Measurements from ENCODE around the gene IGSF21. TPM values are rescaled to one million over a fixed set of nuclear protein-coding genes. Genes with fewer than 3 reads are reported as not detected.

Gene IGSF21
- total RNA-seq, 1 experiment from 2014 or later, result 30.5 TPM

GRCh38 chr1:18398791-18399530 lies 291.4 kb downstream of the IGSF21 start:
- ATAC-seq, result peak; percentile 77
- DNase-seq (ENCODE audit: low spot score), result peak; percentile 48
- Mint-ChIP-seq H3K9me3 (peaks cover 4% of the 10 kb centered on the region), H3K27ac (no peak overlapping the region), H3K27me3 (ENCODE audit: low read depth) (peaks cover 3% of the 10 kb centered on the region), H3K36me3 (0 out of 2 replicates have a peak, but pooled peaks cover 1% of the 10 kb centered on the region), H3K4me1 (peaks cover 41% of the 10 kb centered on the region), H3K4me3 (no peak overlapping the region)
- no peak for TF ChIP-seq ATF6 (CRISPR knock-in tag; IDR thresholded peaks at IDR 0.05)
- 0 out of 2 replicates have a peak, but pooled peaks have one; percentile 22 for TF ChIP-seq RELA (CRISPR knock-in tag; IDR thresholded peaks at IDR 0.05; ENCODE audit: borderline replicate concordance)
- ChIA-PET CTCF (interaction anchor here (0.7 to 4.7 kb wide), 22 partner anchors 10 to 542 kb away, joined by 3 to 39 read pairs (median 4); partner anchors contain the start of gene KLHDC7A), POLR2A (interaction anchor here (1.4 kb wide), 1 partner anchor 176 kb away, joined by 3 read pairs; no protein-coding TSS in a partner anchor)

- DNase-seq (ENCODE audit: low spot score) (no peak), ATAC-seq (no peak)
- peaks cover 45% of the 10 kb centered on the region for H3K4me1 Mint-ChIP-seq
- peak overlapping the region; percentile 5; the same call in 1 of the 2 replicates for H3K27ac Mint-ChIP-seq
- ChIA-PET POLR2A (interaction anchor here (0.6 kb wide), 1 partner anchor 12 kb away, joined by 3 read pairs; no protein-coding TSS in a partner anchor), CTCF (interaction anchor here (0.6 to 1.2 kb wide), 2 partner anchors 85 to 175 kb away, joined by 3 to 5 read pairs; no protein-coding TSS in a partner anchor)
- H3K36me3 Mint-ChIP-seq, result peaks cover 11% of the 10 kb centered on the region
- no peak for TF ChIP-seq TCF7 (CRISPR knock-in tag; IDR thresholded peaks at IDR 0.05; ENCODE audit: low read depth)
- TF ChIP-seq ARID4B (CRISPR knock-in tag; IDR thresholded peaks at IDR 0.05; ENCODE audit: borderline replicate concordance), result no peak
- H3K9me3 Mint-ChIP-seq, result peaks cover 16% of the 10 kb centered on the region
- H3K27me3 Mint-ChIP-seq (ENCODE audit: low read depth), result peaks cover 5% of the 10 kb centered on the region
- H3K4me3 Mint-ChIP-seq, result no peak overlapping the region
Observed at GRCh38 chr1:18400347-18401102, 292.9 kb downstream of the IGSF21 start.

GRCh38 chr1:18401921-18402320 lies 294.3 kb downstream of the IGSF21 start:
- ATAC-seq, result no peak
- Mint-ChIP-seq H3K4me3 (no peak overlapping the region), H3K27me3 (ENCODE audit: low read depth) (peaks cover 5% of the 10 kb centered on the region), H3K4me1 (peaks cover 48% of the 10 kb centered on the region), H3K9me3 (peaks cover 16% of the 10 kb centered on the region), H3K36me3 (peaks cover 11% of the 10 kb centered on the region), H3K27ac (no peak overlapping the region)
- no peak for DNase-seq (ENCODE audit: low spot score)
- ChIA-PET CTCF (interaction anchor here (1.0 to 1.5 kb wide), 3 partner anchors 38 to 179 kb away, joined by 3 to 7 read pairs (median 3); no protein-coding TSS in a partner anchor), POLR2A (no interaction called here)
- TF ChIP-seq USF2 (CRISPR knock-in tag; IDR thresholded peaks at IDR 0.05) (peak; percentile 64), GRHL2 (CRISPR knock-in tag; IDR thresholded peaks at IDR 0.05; ENCODE audit: insufficient replicate concordance, severe bottlenecking) (no peak), GABPB1 (CRISPR knock-in tag; IDR thresholded peaks at IDR 0.05) (no peak)

GRCh38 chr1:18404460-18404859 lies 296.9 kb downstream of the IGSF21 start:
- ATAC-seq (no peak), DNase-seq (ENCODE audit: low spot score) (no peak)
- Mint-ChIP-seq H3K4me1 (peaks cover 65% of the 10 kb centered on the region), H3K27me3 (ENCODE audit: low read depth) (peaks cover 5% of the 10 kb centered on the region; the same call in 1 of the 2 replicates), H3K36me3 (peaks cover 11% of the 10 kb centered on the region), H3K4me3 (no peak overlapping the region), H3K9me3 (peaks cover 16% of the 10 kb centered on the region), H3K27ac (no peak overlapping the region)
- ChIA-PET POLR2A (no interaction called here), CTCF (no interaction called here)
- TF ChIP-seq ESRRA (CRISPR knock-in tag; IDR thresholded peaks at IDR 0.05; ENCODE audit: borderline replicate concordance) (no peak), CREM (CRISPR knock-in tag; IDR thresholded peaks at IDR 0.05) (no peak), ZNF317 (CRISPR knock-in tag; IDR thresholded peaks at IDR 0.05; ENCODE audit: borderline replicate concordance, low read depth) (no peak), USF1 (CRISPR knock-in tag; IDR thresholded peaks at IDR 0.05) (no peak), NR2C2 (CRISPR knock-in tag; IDR thresholded peaks at IDR 0.05) (no peak), CREB1 (CRISPR knock-in tag; IDR thresholded peaks at IDR 0.05) (no peak), MXD4 (CRISPR knock-in tag; IDR thresholded peaks at IDR 0.05; ENCODE audit: borderline replicate concordance) (no peak), GRHL2 (CRISPR knock-in tag; IDR thresholded peaks at IDR 0.05; ENCODE audit: insufficient replicate concordance, severe bottlenecking) (no peak), ZNF671 (CRISPR knock-in tag; IDR thresholded peaks at IDR 0.05) (no peak), ERG (CRISPR knock-in tag; IDR thresholded peaks at IDR 0.05) (no peak)

Data from WTC11 (cell line).